T-helper 2 cell treated with Interferon-gamma antibody and Interleukin-4, amounts not matched to agents 5 μg/mL and 100 μg/mL, for 36 hours (primary cell): ENCODE results near the gene PPM1D.
A peak's percentile ranks its signal among the peaks of the same experiment; 100 is the strongest.
"Not testable (repeated sequence)": the region's sequence is repeated elsewhere in the genome, so short reads cannot be mapped to it uniquely, and the experiment has no call there.

Experiments
- DNase-seq: peaks from one replicate; pipeline ENCODE4 v3.0.0; 2021; ENCODE audit warnings: low spot score
- H3K27ac Mint-ChIP-seq: one replicate; pipeline ENCODE4 v1.8.0; 2021; ENCODE audit warnings: mild to moderate bottlenecking, mixed read lengths
- H3K27me3 Mint-ChIP-seq: one replicate; pipeline ENCODE4 v1.8.0; 2021; ENCODE audit warnings: low read depth, mixed read lengths
- H3K36me3 Mint-ChIP-seq: one replicate; pipeline ENCODE4 v1.8.0; 2021; ENCODE audit warnings: low read depth, mixed read lengths
- H3K4me1 Mint-ChIP-seq: one replicate; pipeline ENCODE4 v1.8.0; 2021; ENCODE audit warnings: low read depth, mixed read lengths
- H3K4me3 Mint-ChIP-seq: one replicate; pipeline ENCODE4 v1.8.0; 2022; ENCODE audit warnings: mild to moderate bottlenecking, moderate library complexity, mixed read lengths
- H3K9me3 Mint-ChIP-seq: one replicate; pipeline ENCODE4 v1.8.0; 2021; ENCODE audit warnings: mixed read lengths

The PPM1D gene

DNA sequence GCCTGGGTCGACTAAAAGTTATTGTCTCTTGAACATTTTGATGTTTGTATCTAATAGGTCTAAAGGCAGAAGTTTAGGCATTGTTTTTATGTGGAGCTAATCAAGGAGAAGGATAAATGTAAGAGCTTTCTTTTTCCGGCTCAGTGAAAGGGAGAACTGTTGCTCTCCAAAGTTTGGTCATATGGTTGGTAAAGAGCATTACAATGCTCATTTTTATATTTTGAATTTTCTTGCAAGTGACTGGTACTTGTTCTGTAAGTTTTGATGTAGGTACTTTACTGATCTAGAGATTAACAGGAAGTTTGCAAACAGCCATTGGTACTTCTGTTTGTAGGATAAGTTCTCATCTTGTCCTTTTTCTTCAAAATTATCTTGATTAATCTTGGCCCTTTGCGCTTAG, 46.7 kb downstream of the PPM1D start:
- H3K4me1 Mint-ChIP-seq: peaks cover 3% of the 10 kb centered on the region
- no peak overlapping the region for H3K27ac Mint-ChIP-seq
- H3K27me3 Mint-ChIP-seq: no peaks in the 10 kb centered on the region
- no peak for DNase-seq
- H3K36me3 Mint-ChIP-seq: peaks cover 27% of the 10 kb centered on the region
- H3K9me3 Mint-ChIP-seq: no peaks in the 10 kb centered on the region
- no peak overlapping the region for H3K4me3 Mint-ChIP-seq

GRCh38 chr17:60647705-60648104, 47.7 kb downstream of the PPM1D start:
- Mint-ChIP-seq H3K4me3 (no peak overlapping the region), H3K27me3 (no peaks in the 10 kb centered on the region), H3K36me3 (peaks cover 31% of the 10 kb centered on the region), H3K27ac (no peak overlapping the region), H3K4me1 (peaks cover 9% of the 10 kb centered on the region), H3K9me3 (no peaks in the 10 kb centered on the region)
- DNase-seq: no peak

DNA sequence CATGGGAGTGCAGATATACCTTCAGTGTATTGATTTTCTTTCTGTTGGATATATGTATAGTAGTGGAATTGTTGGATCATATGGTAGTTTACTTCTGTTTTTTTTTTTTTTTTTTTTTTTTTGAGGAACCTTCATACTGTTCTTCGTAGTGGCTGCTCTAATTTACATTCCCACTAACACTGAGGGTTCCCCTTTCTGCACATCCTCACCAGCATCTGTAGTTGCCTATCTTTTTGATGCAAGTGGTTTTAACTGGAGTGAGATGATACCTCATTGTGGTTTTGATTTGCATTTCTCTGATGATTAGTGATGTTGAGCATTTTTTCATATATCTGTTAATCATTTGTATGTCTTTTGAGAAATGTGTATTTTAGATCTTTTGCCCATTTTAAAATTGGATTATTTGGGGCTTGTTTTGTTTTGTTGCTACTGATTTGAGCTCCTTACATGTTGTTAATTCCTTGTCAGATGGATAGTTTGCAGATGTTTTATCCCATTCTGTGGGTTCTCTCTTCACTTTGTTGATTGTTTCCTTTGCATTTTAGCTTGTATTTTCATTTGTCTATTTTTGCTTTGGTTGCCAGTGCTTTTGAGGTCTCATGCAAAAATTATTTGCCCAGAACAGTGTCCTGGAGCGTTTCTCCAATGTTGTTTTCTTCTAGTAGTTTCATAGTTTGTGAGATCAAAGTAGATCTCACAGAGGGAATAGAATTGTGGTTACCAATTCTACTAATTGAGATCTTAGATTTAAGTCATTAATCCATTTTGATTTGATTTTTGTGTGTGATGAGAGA, 52.7 kb downstream of the PPM1D start:
- Mint-ChIP-seq H3K27ac (no peak overlapping the region), H3K36me3 (peaks cover 47% of the 10 kb centered on the region), H3K4me1 (peaks cover 17% of the 10 kb centered on the region), H3K27me3 (no peaks in the 10 kb centered on the region), H3K9me3 (no peaks in the 10 kb centered on the region), H3K4me3 (peak overlapping the region; percentile 5)
- no peak for DNase-seq

- no peak overlapping the region for H3K27ac Mint-ChIP-seq
- no peaks in the 10 kb centered on the region for H3K9me3 Mint-ChIP-seq
- no peak for DNase-seq
- peaks cover 17% of the 10 kb centered on the region for H3K4me1 Mint-ChIP-seq
- no peaks in the 10 kb centered on the region for H3K27me3 Mint-ChIP-seq
- peaks cover 42% of the 10 kb centered on the region for H3K36me3 Mint-ChIP-seq
- no peak overlapping the region for H3K4me3 Mint-ChIP-seq
These were observed 53.6 kb downstream of the PPM1D start for GRCh38 chr17:60653569-60653968.

DNA sequence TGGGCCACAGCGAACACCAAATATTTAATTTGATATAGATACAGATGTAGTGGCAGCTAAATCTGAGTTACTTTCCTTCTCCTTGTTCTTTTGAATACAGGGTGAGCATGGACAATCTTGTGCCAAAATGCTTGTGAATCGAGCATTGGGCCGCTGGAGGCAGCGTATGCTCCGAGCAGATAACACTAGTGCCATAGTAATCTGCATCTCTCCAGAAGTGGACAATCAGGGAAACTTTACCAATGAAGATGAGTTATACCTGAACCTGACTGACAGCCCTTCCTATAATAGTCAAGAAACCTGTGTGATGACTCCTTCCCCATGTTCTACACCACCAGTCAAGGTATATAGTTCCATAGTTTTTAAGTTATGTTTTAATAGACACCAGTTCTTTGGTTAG, 56.5 kb downstream of the PPM1D start:
- Mint-ChIP-seq H3K9me3 (no peaks in the 10 kb centered on the region), H3K27ac (no peak overlapping the region), H3K4me1 (peaks cover 19% of the 10 kb centered on the region), H3K36me3 (peaks cover 29% of the 10 kb centered on the region), H3K4me3 (no peak overlapping the region), H3K27me3 (no peaks in the 10 kb centered on the region)
- no peak for DNase-seq

DNA sequence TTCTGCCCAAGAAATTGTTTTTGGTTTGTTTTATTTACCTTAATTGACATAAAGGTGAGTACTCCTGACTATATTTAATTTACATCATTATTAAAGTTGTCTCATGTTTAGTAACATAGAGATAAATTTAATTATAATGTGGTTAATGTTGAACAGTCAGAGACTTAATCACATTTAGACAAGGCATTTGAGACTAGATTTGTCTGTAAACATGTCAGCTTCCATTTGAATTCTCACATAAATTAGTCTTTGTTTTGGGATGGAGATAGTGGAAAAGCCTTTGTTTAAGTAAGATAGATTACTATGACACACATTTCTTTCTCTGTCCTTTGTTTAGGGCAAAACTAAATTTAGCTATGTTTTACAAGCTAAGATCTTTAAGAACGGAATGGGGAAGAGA, 59.2 kb downstream of the PPM1D start:
- peaks cover 2% of the 10 kb centered on the region for H3K4me1 Mint-ChIP-seq
- no peak for DNase-seq
- H3K36me3 Mint-ChIP-seq: peaks cover 21% of the 10 kb centered on the region
- H3K4me3 Mint-ChIP-seq: no peak overlapping the region
- no peak overlapping the region for H3K27ac Mint-ChIP-seq
- no peaks in the 10 kb centered on the region for H3K27me3 Mint-ChIP-seq
- H3K9me3 Mint-ChIP-seq: no peaks in the 10 kb centered on the region

GRCh38 chr17:60661489-60661888, 61.5 kb downstream of the PPM1D start:
- H3K4me3 Mint-ChIP-seq: no peak overlapping the region
- DNase-seq: no peak
- H3K4me1 Mint-ChIP-seq: peaks cover 2% of the 10 kb centered on the region
- H3K9me3 Mint-ChIP-seq: no peaks in the 10 kb centered on the region
- H3K36me3 Mint-ChIP-seq: peaks cover 24% of the 10 kb centered on the region
- no peak overlapping the region for H3K27ac Mint-ChIP-seq
- H3K27me3 Mint-ChIP-seq: no peaks in the 10 kb centered on the region

GRCh38 chr17:60664022-60664421, 64.0 kb downstream of the PPM1D start:
- no peaks in the 10 kb centered on the region for H3K27me3 Mint-ChIP-seq
- H3K4me3 Mint-ChIP-seq: no peak overlapping the region
- H3K36me3 Mint-ChIP-seq: peaks cover 18% of the 10 kb centered on the region
- no peak for DNase-seq
- H3K9me3 Mint-ChIP-seq: no peaks in the 10 kb centered on the region
- no peak overlapping the region for H3K27ac Mint-ChIP-seq
- H3K4me1 Mint-ChIP-seq: peaks cover 2% of the 10 kb centered on the region

DNA sequence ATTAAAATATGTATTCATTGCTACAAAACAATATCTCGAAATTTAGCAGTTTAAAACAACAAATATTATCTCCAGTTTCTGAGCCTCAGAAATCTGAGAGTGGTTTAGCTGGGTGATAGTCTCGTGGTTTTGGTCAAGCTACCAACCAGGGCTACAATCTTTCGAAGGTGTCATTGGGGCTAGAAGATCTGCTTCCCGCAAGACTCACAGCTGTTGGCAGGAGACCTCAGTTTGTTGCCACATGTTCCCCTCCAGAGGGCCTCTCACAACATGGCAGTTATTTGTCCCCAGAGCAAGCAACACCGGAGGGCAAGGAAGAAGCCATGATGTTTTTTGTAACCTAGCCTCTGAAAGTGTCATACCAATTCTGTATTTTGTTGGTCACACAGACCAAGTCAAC, 65.6 kb downstream of the PPM1D start:
- H3K4me3 Mint-ChIP-seq: no peak overlapping the region
- DNase-seq: no peak
- H3K27me3 Mint-ChIP-seq: no peaks in the 10 kb centered on the region

DNA sequence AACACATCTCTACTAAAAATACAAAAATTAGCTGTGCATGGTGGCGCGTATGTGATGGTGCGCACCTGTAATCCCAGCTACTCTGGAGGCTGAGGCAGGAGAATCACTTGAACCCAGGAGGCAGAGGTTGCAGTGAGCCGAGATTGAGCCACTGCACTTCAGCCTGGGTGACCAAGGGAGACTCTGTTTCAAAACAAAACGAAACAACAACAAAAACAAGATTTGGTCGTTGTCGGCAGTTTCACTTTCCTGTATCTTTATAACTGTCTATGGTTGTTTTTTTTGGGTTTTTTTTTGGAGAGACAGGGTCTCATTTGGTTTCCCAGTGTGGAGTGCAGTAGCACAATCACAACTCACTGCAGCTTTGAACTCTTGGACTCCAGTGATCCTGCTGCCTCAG, 68.7 kb downstream of the PPM1D start:
- not testable (repeated sequence) for H3K27ac Mint-ChIP-seq, H3K4me3 Mint-ChIP-seq, H3K9me3 Mint-ChIP-seq, H3K36me3 Mint-ChIP-seq, H3K4me1 Mint-ChIP-seq, DNase-seq, H3K27me3 Mint-ChIP-seq

More for the DNA sequence above, 65.6 kb downstream of the PPM1D start:
- H3K9me3 Mint-ChIP-seq: no peaks in the 10 kb centered on the region
- no peak overlapping the region for H3K27ac Mint-ChIP-seq
- peaks cover 2% of the 10 kb centered on the region for H3K4me1 Mint-ChIP-seq
- peaks cover 12% of the 10 kb centered on the region for H3K36me3 Mint-ChIP-seq

GRCh38 chr17:60671482-60671881, 71.5 kb downstream of the PPM1D start:
- H3K27me3 Mint-ChIP-seq: no peaks in the 10 kb centered on the region
- no peak for DNase-seq
- no peaks in the 10 kb centered on the region for H3K36me3 Mint-ChIP-seq
- no peak overlapping the region for H3K4me3 Mint-ChIP-seq
- no peak overlapping the region for H3K27ac Mint-ChIP-seq
- H3K4me1 Mint-ChIP-seq: no peaks in the 10 kb centered on the region
- H3K9me3 Mint-ChIP-seq: no peaks in the 10 kb centered on the region

GRCh38 chr17:60674637-60675036, 74.6 kb downstream of the PPM1D start:
- peaks cover 18% of the 10 kb centered on the region for H3K4me1 Mint-ChIP-seq
- not testable (repeated sequence) for H3K27ac Mint-ChIP-seq, H3K9me3 Mint-ChIP-seq, DNase-seq, H3K36me3 Mint-ChIP-seq, H3K27me3 Mint-ChIP-seq, H3K4me3 Mint-ChIP-seq

DNA sequence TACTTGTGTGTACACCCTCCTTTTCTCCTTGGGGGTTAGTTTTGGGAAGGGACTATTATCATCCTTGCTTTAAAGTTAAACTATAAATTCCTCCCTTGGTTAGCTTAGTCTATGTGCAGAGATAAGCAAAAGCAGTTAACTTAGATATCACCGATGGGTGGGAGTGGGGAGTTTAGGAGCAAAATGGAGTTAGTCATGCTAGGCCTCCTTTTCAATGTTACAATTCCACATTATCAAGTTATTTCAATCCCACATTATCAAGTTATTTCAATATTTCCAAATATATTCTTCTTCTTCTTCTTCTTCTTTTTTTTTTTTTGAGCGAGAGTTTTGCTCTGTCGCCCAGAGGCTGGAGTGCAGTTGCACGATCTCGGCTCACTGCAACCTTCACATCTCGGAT, 76.0 kb downstream of the PPM1D start:
- peaks cover 18% of the 10 kb centered on the region for H3K4me1 Mint-ChIP-seq

DNA sequence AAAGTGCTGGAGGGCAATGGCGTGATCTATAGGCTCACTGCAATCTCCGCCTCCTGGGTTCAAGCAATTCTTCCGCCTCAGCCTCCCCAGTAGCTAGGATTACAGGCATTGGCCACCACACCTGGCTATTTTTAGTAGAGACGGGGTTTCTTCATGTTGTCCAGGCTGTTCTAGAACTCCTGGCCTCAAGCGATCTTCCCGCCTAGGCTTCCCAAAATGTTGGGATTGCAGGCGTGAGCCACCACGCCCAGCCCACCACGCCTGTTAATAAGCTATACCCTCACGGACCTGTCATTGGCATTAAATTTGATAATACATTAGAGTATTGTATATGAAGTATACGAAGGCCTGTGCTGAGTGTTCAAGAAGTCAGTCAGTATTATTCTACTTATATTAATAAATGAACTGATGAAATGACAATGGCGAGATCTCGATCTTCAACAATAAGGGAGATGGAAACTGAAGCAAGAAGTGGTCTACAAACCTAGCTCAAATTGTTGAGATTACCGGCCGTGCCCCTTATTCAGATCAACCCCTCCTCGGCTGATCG, 76.8 kb downstream of the PPM1D start:
- Mint-ChIP-seq H3K36me3 (no peaks in the 10 kb centered on the region), H3K27me3 (no peaks in the 10 kb centered on the region), H3K9me3 (no peaks in the 10 kb centered on the region), H3K4me3 (peak overlapping the region; percentile 94), H3K4me1 (peaks cover 18% of the 10 kb centered on the region), H3K27ac (peak overlapping the region; percentile 89)
- no peak for DNase-seq

More for the DNA sequence above, 76.0 kb downstream of the PPM1D start:
- no peaks in the 10 kb centered on the region for H3K9me3 Mint-ChIP-seq
- peak overlapping the region; percentile 52 for H3K4me3 Mint-ChIP-seq
- no peaks in the 10 kb centered on the region for H3K27me3 Mint-ChIP-seq
- no peaks in the 10 kb centered on the region for H3K36me3 Mint-ChIP-seq
- peak overlapping the region; percentile 21 for H3K27ac Mint-ChIP-seq
- DNase-seq: no peak
